Lower leg skin (tissue), 3 donors: ENCODE results near the gene SLC22A23.

Experiments used
- CTCF ChIP-seq, 3 donors: fragments of 450-650 bp; IDR thresholded peaks; one replicate each; pipeline ENCODE4 v1.5.1; 2016; ENCODE audit warnings: antibody characterized with exemption in 3 of 3, mild to moderate bottlenecking in 3 of 3, moderate library complexity in 2 of 3
- POLR2A ChIP-seq, 2 donors: fragments of 450-650 bp; IDR thresholded peaks; one replicate each; pipeline ENCODE4 v1.6.1; 2016 to 2017; ENCODE audit warnings: antibody characterized with exemption in 2 of 2, mild to moderate bottlenecking in 1 of 2, moderate library complexity in 1 of 2

DNA sequence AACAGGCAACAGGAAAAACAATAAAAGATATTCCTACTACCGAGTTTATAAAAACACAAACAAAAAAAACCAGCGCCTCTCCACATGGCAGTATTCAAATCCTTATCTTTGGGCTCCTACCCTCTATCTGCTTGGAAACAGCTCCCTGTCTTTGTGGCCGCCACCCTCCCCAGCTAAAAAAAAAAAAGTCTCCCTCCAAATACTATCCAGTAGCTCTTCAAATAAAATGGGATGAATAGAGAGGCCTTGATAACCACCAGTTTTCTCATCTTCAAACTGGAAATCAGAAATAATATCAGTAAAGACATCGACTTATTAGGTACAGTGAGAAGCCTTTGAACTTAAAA lies 101.9 kb downstream of the SLC22A23 start:
- no peak for TF ChIP-seq CTCF (IDR thresholded peaks at IDR 0.05)
- no peak for TF ChIP-seq POLR2A (IDR thresholded peaks at IDR 0.05)
